GM23248 (cell line): ENCODE results near the gene TSPAN12. TPM values are rescaled to one million over a fixed set of nuclear protein-coding genes. Genes with fewer than 3 reads are reported as not detected.
"Not testable (repeated sequence)": the region's sequence is repeated elsewhere in the genome, so short reads cannot be mapped to it uniquely, and the experiment has no call there.

Experiments
- DNase-seq: peaks from one replicate; pipeline ENCODE4 v3.0.0-alpha.2; 2015
- H2AFZ ChIP-seq: fragments of 200-600 bp; sonication (generic); 2 replicates; pipeline ENCODE4 v1.6.1; 2016; ENCODE audit warnings: antibody characterized with exemption
- H3F3A ChIP-seq: fragments of 200-600 bp; sonication (generic); 2 replicates; pipeline ENCODE4 v1.6.1; 2016; ENCODE audit warnings: mild to moderate bottlenecking, antibody characterized with exemption, mixed run types; ENCODE audit not compliant: insufficient read depth
- H3K27ac ChIP-seq: fragments of 200-600 bp; sonication (generic); 2 replicates; pipeline ENCODE4 v1.5.1; 2016; ENCODE audit warnings: mild to moderate bottlenecking
- H3K27me3 ChIP-seq: fragments of 200-600 bp; sonication (generic); replicated peaks from 2 replicates; pipeline ENCODE4 v1.6.1; 2016; ENCODE audit warnings: mild to moderate bottlenecking; ENCODE audit not compliant: insufficient read depth
- H3K36me3 ChIP-seq: fragments of 200-600 bp; sonication (generic); 2 replicates; pipeline ENCODE4 v1.6.1; 2016; ENCODE audit warnings: low read depth, mild to moderate bottlenecking
- H3K4me1 ChIP-seq: fragments of 200-600 bp; sonication (generic); 2 replicates; pipeline ENCODE4 v1.6.1; 2016; ENCODE audit warnings: mild to moderate bottlenecking; ENCODE audit not compliant: insufficient read depth
- H3K4me2 ChIP-seq: fragments of 200-600 bp; sonication (generic); one replicate; pipeline ENCODE4 v1.6.1; 2016; ENCODE audit warnings: mild to moderate bottlenecking; ENCODE audit not compliant: unreplicated experiment
- H3K4me3 ChIP-seq: fragments of 200-600 bp; sonication (generic); 2 replicates; pipeline ENCODE4 v1.5.1; 2016; ENCODE audit warnings: mild to moderate bottlenecking
- H3K79me2 ChIP-seq: fragments of 200-600 bp; sonication (generic); 2 replicates; pipeline ENCODE4 v1.6.1; 2016; ENCODE audit warnings: mild to moderate bottlenecking; ENCODE audit not compliant: insufficient read depth
- H3K9ac ChIP-seq: fragments of 200-600 bp; sonication (generic); 2 replicates; pipeline ENCODE4 v1.6.1; 2016; ENCODE audit warnings: mild to moderate bottlenecking
- H3K9me2 ChIP-seq: fragments of 200-600 bp; sonication (generic); 2 replicates; pipeline ENCODE4 v1.6.1; 2016; ENCODE audit warnings: mixed run types, mild to moderate bottlenecking, moderate library complexity; ENCODE audit not compliant: insufficient read depth
- H3K9me3 ChIP-seq: fragments of 200-600 bp; sonication (generic); one replicate; pipeline ENCODE4 v1.6.1; 2017; ENCODE audit warnings: low read depth
- H4K20me1 ChIP-seq: fragments of 200-600 bp; sonication (generic); 2 replicates; pipeline ENCODE4 v1.6.0; 2016; ENCODE audit not compliant: insufficient read depth
- EZH2 ChIP-seq: fragments of 200-600 bp; sonication (generic); IDR thresholded peaks from 2 replicates; pipeline ENCODE4 v1.6.1; 2018; ENCODE audit warnings: antibody characterized with exemption, mild to moderate bottlenecking; ENCODE audit not compliant: insufficient read depth, poor library complexity, severe bottlenecking
- EZH2phosphoT487 ChIP-seq: fragments of 200-600 bp; sonication (generic); IDR thresholded peaks from 2 replicates; pipeline ENCODE4 v1.6.1; 2018; ENCODE audit warnings: antibody characterized with exemption, moderate library complexity, mild to moderate bottlenecking, low read depth; ENCODE audit not compliant: insufficient read depth
- WGBS, 2 experiments: methylation state at CpG; one replicate each; pipeline ENCODE4 v1.1.6; 2015 to 2017; ENCODE audit warnings: low lambda C conversion rate in 2 of 2, low coverage in 1 of 2; ENCODE audit errors: missing lambda C conversion rate in 2 of 2; 5-methylcytosine and 5-hydroxymethylcytosine counted together
- in situ Hi-C: fragments of 300-500 bp; cut with MboI; formaldehyde crosslinking; loops from 2 replicates; pipeline ENCODE4 v1.15.0; 2020
- polyA plus RNA-seq: library from polyadenylated mRNA; unstranded; fragments of >200 nt; fragmentation: Nextera tagmentation; extraction: Ambion mirVana; gene quantifications from 2 replicates; pipeline ENCODE4 v1.2.1, GENCODE V29; 2016
- total RNA-seq: library from RNA; depleted of rRNA; stranded (reverse); fragments of >200 nt; shearing (Covaris generic); gene quantifications from 2 replicates; pipeline ENCODE4 v1.2.3, GENCODE V29; 2014; rRNA removed

Gene TSPAN12
- total RNA-seq (under 0.01 and 2.0 TPM in 2 replicates), polyA plus RNA-seq (0.70 and 1.1 TPM in 2 replicates)

- in situ Hi-C loops = no loop called here
- H3K27me3 ChIP-seq = peaks cover 20% of the 10 kb centered on the region; the same call in 1 of the 2 replicates
- no peaks in the 10 kb centered on the region for H3K4me1 ChIP-seq
- WGBS, 2 experiments = 1% methylated on average over 56 to 61 of the region's 71 CpGs
- TF ChIP-seq EZH2phosphoT487 (no peak), EZH2 (no peak)
- H3K9ac ChIP-seq = peak within 1 kb of the TSS; percentile 47
- H3K4me2 ChIP-seq = peak within 1 kb of the TSS; percentile 77
- peak within 1 kb of the TSS; percentile 92 for H2AFZ ChIP-seq
- H3K79me2 ChIP-seq = no peaks in the 10 kb centered on the region
- H4K20me1 ChIP-seq = no peaks in the 10 kb centered on the region
- no peaks in the 10 kb centered on the region for H3K36me3 ChIP-seq
- H3K27ac ChIP-seq = no peak within 1 kb of the TSS
- H3K9me2 ChIP-seq = no peaks in the 10 kb centered on the region
- peak; percentile 80 for DNase-seq
- no peaks in the 10 kb centered on the region for H3F3A ChIP-seq
- peak within 1 kb of the TSS; percentile 87 for H3K4me3 ChIP-seq
- no peaks in the 10 kb centered on the region for H3K9me3 ChIP-seq
These were observed at the start of gene TSPAN12 for GRCh38 chr7:120857588-120858573. Gene TSPAN12, minus strand, starts transcription at chr7:120858144. Its CDS starts 1,381 bp downstream, at chr7:120856763.

GRCh38 chr7:120898715-120899499 lies 41.0 kb upstream of the TSPAN12 start:
- Histone ChIP-seq H3K4me3 (no peak overlapping the region), H3K4me2 (no peak overlapping the region), H3K27ac (no peak overlapping the region), H3K27me3 (no peaks in the 10 kb centered on the region; the same call in 1 of the 2 replicates), H3K9me3 (no peaks in the 10 kb centered on the region), H3K4me1 (no peaks in the 10 kb centered on the region), H4K20me1 (no peaks in the 10 kb centered on the region), H3K36me3 (no peaks in the 10 kb centered on the region), H2AFZ (no peak overlapping the region), H3K79me2 (no peaks in the 10 kb centered on the region), H3K9ac (no peak overlapping the region), H3K9me2 (no peaks in the 10 kb centered on the region), H3F3A (no peaks in the 10 kb centered on the region)
- TF ChIP-seq EZH2phosphoT487 (no peak), EZH2 (no peak)
- in situ Hi-C loops = no loop called here
- DNase-seq = no peak
- 22 to 23% methylated on average over 4 of the region's 4 CpGs for WGBS, 2 experiments

- H3K9me3 ChIP-seq, H3K36me3 ChIP-seq, H3K9ac ChIP-seq, DNase-seq, H3K4me2 ChIP-seq, H3K4me3 ChIP-seq, H2AFZ ChIP-seq, H4K20me1 ChIP-seq, H3K79me2 ChIP-seq, H3K27me3 ChIP-seq, H3K27ac ChIP-seq, H3F3A ChIP-seq, H3K4me1 ChIP-seq, H3K9me2 ChIP-seq, in situ Hi-C loops: not testable (repeated sequence)
- WGBS, 2 experiments = 13 to 16% methylated on average over 3 of the region's 3 CpGs
These were observed 37.3 kb upstream of the TSPAN12 start for GRCh38 chr7:120895253-120895652.

- H3K9ac ChIP-seq, H3K4me3 ChIP-seq, H3K9me3 ChIP-seq, in situ Hi-C loops, H3K27ac ChIP-seq, H3K79me2 ChIP-seq, H3K36me3 ChIP-seq, H3K4me1 ChIP-seq, H3K9me2 ChIP-seq, H3K4me2 ChIP-seq, H3K27me3 ChIP-seq, H4K20me1 ChIP-seq, H3F3A ChIP-seq, H2AFZ ChIP-seq, DNase-seq: not testable (repeated sequence)
- WGBS, 2 experiments = 33 to 47% methylated on average over 4 of the region's 4 CpGs
These were observed 27.7 kb upstream of the TSPAN12 start for GRCh38 chr7:120885602-120886001.
